Measurements from ENCODE around the gene CCDC183. TPM values are rescaled to one million over a fixed set of nuclear protein-coding genes. Genes with fewer than 3 reads are reported as not detected.
A peak's percentile ranks its signal among the peaks of the same experiment; 100 is the strongest.
"Not testable (repeated sequence)": the region's sequence is repeated elsewhere in the genome, so short reads cannot be mapped to it uniquely, and the experiment has no call there.

CCDC183 gene
- total RNA-seq, 5 donors from 2014 or later (not counting 1 experiment from before 2014, with no cell fraction given), result 1.9 to 2.9 (median 2.3) TPM

GRCh38 chr9:136832581-136832980 is 36.4 kb downstream of the CCDC183 start:
- WGBS (ENCODE audit: insufficient coverage), result 93% methylated on average over 8 of the region's 9 CpGs

GRCh38 chr9:136833381-136834048 is 37.4 kb downstream of the CCDC183 start:
- H3K9me3 Mint-ChIP-seq; POLR2A ChIA-PET; H3K27ac ChIP-seq (ENCODE audit: low read length); H3K27me3 ChIP-seq (replicated peaks in 1 of 2; ENCODE audit: control insufficient read depth in 2 of 2, extremely low read depth in 1 of 2, insufficient read depth in 2 of 2, low read length in 1 of 2); DNase-seq; H3K27ac Mint-ChIP-seq; H3K27me3 Mint-ChIP-seq; H3K4me3 ChIP-seq (ENCODE audit: control insufficient read depth in 1 of 2, extremely low read depth in 1 of 2, low read length in 1 of 2); H3K4me3 Mint-ChIP-seq; H3K36me3 Mint-ChIP-seq; H3K9me3 ChIP-seq; H3K4me1 ChIP-seq (ENCODE audit: control insufficient read depth in 1 of 2, extremely low read depth in 1 of 2, insufficient read depth in 2 of 2, low read length in 2 of 2); H3K4me1 Mint-ChIP-seq; ATAC-seq (replicated peaks in 1 of 4): not testable (repeated sequence)
- H3K36me3 ChIP-seq (ENCODE audit: control insufficient read depth in 2 of 2, extremely low read depth in 1 of 2, insufficient read depth in 1 of 2, low read length in 1 of 2), result peaks cover 14 to 26% of the 10 kb centered on the region in 2 donors
- CTCF ChIA-PET, result interaction anchor here in 1 of 2 donors (0.6 kb wide), 1 partner anchor 17 kb away, joined by 3 read pairs; no protein-coding TSS in a partner anchor
- 92% methylated on average over 11 of the region's 16 CpGs for WGBS (ENCODE audit: insufficient coverage)

More at GRCh38 chr9:136832581-136832980, 36.4 kb downstream of the CCDC183 start:
- peaks cover 11 to 26% of the 10 kb centered on the region in 2 donors for H3K36me3 ChIP-seq (ENCODE audit: control insufficient read depth in 2 of 2, extremely low read depth in 1 of 2, insufficient read depth in 1 of 2, low read length in 1 of 2)
- no peaks in the 10 kb centered on the region for H3K27me3 Mint-ChIP-seq
- ChIA-PET POLR2A (no interaction called here), CTCF (no interaction called here)
- H3K4me1 ChIP-seq (ENCODE audit: control insufficient read depth in 1 of 2, extremely low read depth in 1 of 2, insufficient read depth in 2 of 2, low read length in 2 of 2), result no peaks in the 10 kb centered on the region
- no peaks in the 10 kb centered on the region for H3K4me1 Mint-ChIP-seq
- H3K9me3 Mint-ChIP-seq, result no peaks in the 10 kb centered on the region
- no peak for DNase-seq
- ATAC-seq (replicated peaks in 1 of 4), result no peak
- no peak overlapping the region for H3K4me3 Mint-ChIP-seq
- H3K27ac Mint-ChIP-seq, result no peak overlapping the region
- peaks cover 7% of the 10 kb centered on the region for H3K36me3 Mint-ChIP-seq
- no peaks in the 10 kb centered on the region for H3K27me3 ChIP-seq (replicated peaks in 1 of 2; ENCODE audit: control insufficient read depth in 2 of 2, extremely low read depth in 1 of 2, insufficient read depth in 2 of 2, low read length in 1 of 2)
- H3K4me3 ChIP-seq (ENCODE audit: control insufficient read depth in 1 of 2, extremely low read depth in 1 of 2, low read length in 1 of 2), result no peak overlapping the region
- H3K9me3 ChIP-seq, result no peaks in the 10 kb centered on the region
- H3K27ac ChIP-seq (ENCODE audit: low read length), result no peak overlapping the region

- ChIA-PET CTCF (interaction anchor here (0.5 to 0.7 kb wide), 3 partner anchors 11 to 93 kb away, joined by 3 to 5 read pairs (median 3); no protein-coding TSS in a partner anchor), POLR2A (interaction anchor here in 1 of 2 donors (0.6 kb wide), 1 partner anchor 16 kb away, joined by 6 read pairs; no protein-coding TSS in a partner anchor)
- no peak overlapping the region for H3K4me3 Mint-ChIP-seq
- H3K9me3 Mint-ChIP-seq, result no peaks in the 10 kb centered on the region
- no peaks in the 10 kb centered on the region for H3K27me3 ChIP-seq (replicated peaks in 1 of 2; ENCODE audit: control insufficient read depth in 2 of 2, extremely low read depth in 1 of 2, insufficient read depth in 2 of 2, low read length in 1 of 2)
- ATAC-seq (replicated peaks in 1 of 4), result peak in 1 of 4 experiments; percentile 17
- 94% methylated on average over 24 of the region's 36 CpGs for WGBS (ENCODE audit: insufficient coverage)
- peaks cover 7% of the 10 kb centered on the region for H3K36me3 Mint-ChIP-seq
- H3K4me1 Mint-ChIP-seq, result no peaks in the 10 kb centered on the region
- H3K4me3 ChIP-seq (ENCODE audit: control insufficient read depth in 1 of 2, extremely low read depth in 1 of 2, low read length in 1 of 2), result no peak overlapping the region
- no peak overlapping the region for H3K27ac Mint-ChIP-seq
- no peak for DNase-seq
- H3K27me3 Mint-ChIP-seq, result no peaks in the 10 kb centered on the region
- peaks cover 20 to 24% of the 10 kb centered on the region in 2 donors for H3K36me3 ChIP-seq (ENCODE audit: control insufficient read depth in 2 of 2, extremely low read depth in 1 of 2, insufficient read depth in 1 of 2, low read length in 1 of 2)
- no peak overlapping the region for H3K27ac ChIP-seq (ENCODE audit: low read length)
- H3K4me1 ChIP-seq (ENCODE audit: control insufficient read depth in 1 of 2, extremely low read depth in 1 of 2, insufficient read depth in 2 of 2, low read length in 2 of 2), result no peaks in the 10 kb centered on the region
- no peaks in the 10 kb centered on the region for H3K9me3 ChIP-seq
These were observed 39.2 kb downstream of the CCDC183 start for GRCh38 chr9:136835162-136835931.

- H3K9me3 Mint-ChIP-seq, result no peaks in the 10 kb centered on the region
- peaks cover 7% of the 10 kb centered on the region for H3K36me3 Mint-ChIP-seq
- H3K4me1 ChIP-seq (ENCODE audit: control insufficient read depth in 1 of 2, extremely low read depth in 1 of 2, insufficient read depth in 2 of 2, low read length in 2 of 2), result peaks cover 0 to 2% of the 10 kb centered on the region in 2 experiments
- ATAC-seq (replicated peaks in 1 of 4) (no peak), DNase-seq (no peak)
- no peak overlapping the region for H3K27ac ChIP-seq (ENCODE audit: low read length)
- H3K4me3 ChIP-seq (ENCODE audit: control insufficient read depth in 1 of 2, extremely low read depth in 1 of 2, low read length in 1 of 2), result no peak overlapping the region
- CTCF ChIA-PET, result no interaction called here
- H3K27me3 Mint-ChIP-seq, result no peaks in the 10 kb centered on the region
- no peaks in the 10 kb centered on the region for H3K9me3 ChIP-seq
- H3K4me3 Mint-ChIP-seq, result no peak overlapping the region
- POLR2A ChIA-PET, result no interaction called here
- WGBS (ENCODE audit: insufficient coverage), result 90% methylated on average over 16 of the region's 21 CpGs
- H3K27me3 ChIP-seq (replicated peaks in 1 of 2; ENCODE audit: control insufficient read depth in 2 of 2, extremely low read depth in 1 of 2, insufficient read depth in 2 of 2, low read length in 1 of 2), result no peaks in the 10 kb centered on the region
- peaks cover 0 to 2% (median 0%) of the 10 kb centered on the region in 3 donors for H3K4me1 Mint-ChIP-seq
- peaks cover 22 to 24% of the 10 kb centered on the region in 2 donors for H3K36me3 ChIP-seq (ENCODE audit: control insufficient read depth in 2 of 2, extremely low read depth in 1 of 2, insufficient read depth in 1 of 2, low read length in 1 of 2)
- no peak overlapping the region for H3K27ac Mint-ChIP-seq
These were observed 40.1 kb downstream of the CCDC183 start for GRCh38 chr9:136835932-136836904.

GRCh38 chr9:136837146-136837855 is 41.2 kb downstream of the CCDC183 start:
- H3K27ac Mint-ChIP-seq, result no peak overlapping the region
- ATAC-seq (replicated peaks in 1 of 4) (no peak), DNase-seq (no peak)
- H3K9me3 Mint-ChIP-seq, result no peaks in the 10 kb centered on the region
- H3K36me3 Mint-ChIP-seq, result peaks cover 3% of the 10 kb centered on the region
- H3K27me3 Mint-ChIP-seq, result no peaks in the 10 kb centered on the region
- no peak overlapping the region for H3K4me3 Mint-ChIP-seq
- H3K4me1 Mint-ChIP-seq, result peaks cover 0 to 5% (median 4%) of the 10 kb centered on the region in 3 donors
- H3K36me3 ChIP-seq (ENCODE audit: control insufficient read depth in 2 of 2, extremely low read depth in 1 of 2, insufficient read depth in 1 of 2, low read length in 1 of 2), result peaks cover 17 to 19% of the 10 kb centered on the region in 2 donors
- H3K9me3 ChIP-seq, result no peaks in the 10 kb centered on the region
- CTCF ChIA-PET, result no interaction called here
- H3K27me3 ChIP-seq (replicated peaks in 1 of 2; ENCODE audit: control insufficient read depth in 2 of 2, extremely low read depth in 1 of 2, insufficient read depth in 2 of 2, low read length in 1 of 2), result peaks cover 0 to 3% of the 10 kb centered on the region in 2 experiments
- 94% methylated on average over 10 of the region's 27 CpGs for WGBS (ENCODE audit: insufficient coverage)
- H3K27ac ChIP-seq (ENCODE audit: low read length), result no peak overlapping the region
- no peak overlapping the region for H3K4me3 ChIP-seq (ENCODE audit: control insufficient read depth in 1 of 2, extremely low read depth in 1 of 2, low read length in 1 of 2)
- peaks cover 0 to 12% of the 10 kb centered on the region in 2 experiments for H3K4me1 ChIP-seq (ENCODE audit: control insufficient read depth in 1 of 2, extremely low read depth in 1 of 2, insufficient read depth in 2 of 2, low read length in 2 of 2)
- POLR2A ChIA-PET, result no interaction called here

Measured in T-cell (primary cell).